Spleen (tissue), 10 donors: ENCODE results near the gene UNC50. TPM values are rescaled to one million over a fixed set of nuclear protein-coding genes. Genes with fewer than 3 reads are reported as not detected.

ENCODE experiments used
- polyA plus RNA-seq, 3 donors: library from polyadenylated mRNA; stranded (reverse); fragments of 200-250 nt; gene quantifications; one replicate each; pipeline ENCODE4 v1.2.1, GENCODE V29; 2013
- total RNA-seq, 7 donors: library from RNA; depleted of rRNA in 3 of 7; stranded (reverse); fragments of >200 nt in 3 of 7; fragmentation: NEBNext Ultra II Directional in 4 of 7; extraction: Animal tissue kit (Norgen Biotek cat#: 25700) in 4 of 7; gene quantifications; one replicate each; pipeline versions ENCODE4 v1.1.0 to v1.2.1, GENCODE V29; 2016 to 2021
- donor health status: healthy with polysubstance abuse.
- donor health status: DM: no; HTN: no; CAD: no; lungs with moderate emphysema.
- donor health status: DM: no; HTN: no; CAD: no.
- donor health status: Bipolar disorder and iron deficiency.
- donor health status: healthy.
- donor health status: DM: no; HTN: no; CAD: no.
- donor health status: DM: yes; HTN: yes; CAD: no.

UNC50 gene
- total and polyA plus RNA-seq, 10 donors = 32.1 to 56.5 (median 43.3) TPM

Other genes starting within 250 kb of the UNC50 start
- gene INPP4A, start 163.7 kb upstream of the UNC50 start, total RNA-seq = 100 to 1,000 TPM in 1 of 7 donors, 10 to 100 TPM in 6; 55.1 to 102 (median 76.5) TPM
- 1 to 10 TPM; 6.4 to 9.7 (median 7.1) TPM for gene INPP4A, start 163.7 kb upstream of the UNC50 start, polyA plus RNA-seq
- gene COA5, start 77 bp upstream of the UNC50 start, total RNA-seq = 10 to 100 TPM; 24.4 to 46.7 (median 33.8) TPM
- 10 to 100 TPM; 48.9 to 69.7 (median 54.9) TPM for gene COA5, start 77 bp upstream of the UNC50 start, polyA plus RNA-seq
- 10 to 100 TPM; 30.4 to 45.9 (median 33.9) TPM for gene MGAT4A, start 122.5 kb downstream of the UNC50 start, total RNA-seq
- gene MGAT4A, start 122.5 kb downstream of the UNC50 start, polyA plus RNA-seq = 10 to 100 TPM in 1 of 3 donors, 1 to 10 TPM in 2; 5.7 to 10.7 (median 6.2) TPM